Stimulated activated CD8-positive, alpha-beta memory T cell treated with anti-CD3 and anti-CD28 coated beads, Interleukin-15, amount 100 ng/mL, for 48 hours (primary cell): ENCODE results near the gene MYO9B.
"Not testable (repeated sequence)": the region's sequence is repeated elsewhere in the genome, so short reads cannot be mapped to it uniquely, and the experiment has no call there.

Source experiments
- DNase-seq, 2 donors: peaks; one replicate each; pipeline ENCODE4 v3.0.0-alpha.2; 2020; ENCODE audit warnings: low read depth in 2 of 2

The MYO9B gene

GRCh38 chr19:17116996-17117702 is 41.6 kb downstream of the MYO9B start:
- no peak for DNase-seq

- DNase-seq = no peak
Measured at GRCh38 chr19:17118957-17119356, 43.4 kb downstream of the MYO9B start.

- DNase-seq = no peak
Measured at GRCh38 chr19:17121736-17122293, 46.2 kb downstream of the MYO9B start.

GRCh38 chr19:17123041-17123440 is 47.5 kb downstream of the MYO9B start:
- no peak for DNase-seq

- no peak for DNase-seq
Measured at GRCh38 chr19:17124025-17124424, 48.4 kb downstream of the MYO9B start.

GRCh38 chr19:17125062-17125727 is 49.6 kb downstream of the MYO9B start:
- peak; percentile 26 to 30 for DNase-seq

- peak; percentile 54 to 56 for DNase-seq
Measured at GRCh38 chr19:17125728-17126677, 50.4 kb downstream of the MYO9B start.

GRCh38 chr19:17127671-17128070 is 52.1 kb downstream of the MYO9B start:
- no peak for DNase-seq

- DNase-seq = no peak
Measured at GRCh38 chr19:17128403-17128802, 52.8 kb downstream of the MYO9B start.

- DNase-seq = no peak
Measured at GRCh38 chr19:17128820-17129219, 53.2 kb downstream of the MYO9B start.

- DNase-seq = no peak
Measured at GRCh38 chr19:17129377-17129776, 53.8 kb downstream of the MYO9B start.

- DNase-seq = peak; percentile 10 to 21
Measured at GRCh38 chr19:17135001-17135853, 59.6 kb downstream of the MYO9B start.

- DNase-seq = no peak
Measured at GRCh38 chr19:17136021-17136420, 60.4 kb downstream of the MYO9B start.

GRCh38 chr19:17136617-17137016 is 61.0 kb downstream of the MYO9B start:
- DNase-seq = no peak

GRCh38 chr19:17137417-17137816 is 61.8 kb downstream of the MYO9B start:
- no peak for DNase-seq

GRCh38 chr19:17138052-17138846 is 62.7 kb downstream of the MYO9B start:
- not testable (repeated sequence) for DNase-seq

GRCh38 chr19:17138937-17139598 is 63.5 kb downstream of the MYO9B start:
- DNase-seq = no peak

GRCh38 chr19:17144771-17145170 is 69.2 kb downstream of the MYO9B start:
- DNase-seq = not testable (repeated sequence)
